PC-9 (cell line): Measurements from ENCODE around the gene DNAH2.

Source experiments
- EZH2 ChIP-seq: fragments of 200-600 bp; sonication (generic); IDR thresholded peaks from 2 replicates; pipeline ENCODE4 v1.8.0; 2017; ENCODE audit warnings: antibody characterized with exemption, low read depth
- TF ChIP-seq, protein P1 (sequence below): fragments of 200-600 bp; sonication (generic); conservative IDR thresholded peaks from 2 replicates; pipeline ENCODE4 v1.6.1; 2017; ENCODE audit warnings: mixed run types, antibody characterized with exemption, mild to moderate bottlenecking, moderate library complexity

DNA sequence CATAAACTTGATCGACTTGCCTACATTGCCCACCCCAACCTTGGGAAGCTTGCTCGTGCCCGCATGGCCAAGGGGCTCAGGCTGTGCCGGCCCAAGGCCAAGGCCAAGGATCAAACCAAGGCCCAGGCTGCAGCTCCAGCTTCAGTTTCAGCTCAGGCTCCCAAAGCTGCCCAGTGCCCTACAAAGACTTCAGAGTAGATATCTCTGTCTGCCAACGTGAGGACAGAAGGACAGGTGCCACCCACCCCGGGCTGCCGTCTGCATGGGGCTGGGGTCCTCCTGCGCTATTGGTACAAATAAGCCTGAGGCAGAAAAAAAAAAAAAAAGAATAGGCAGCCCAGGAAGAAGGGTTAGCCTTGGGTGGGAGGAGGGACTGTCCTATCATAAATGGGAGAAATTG lies 37.1 kb downstream of the DNAH2 start:
- TF ChIP-seq, protein P1, sequence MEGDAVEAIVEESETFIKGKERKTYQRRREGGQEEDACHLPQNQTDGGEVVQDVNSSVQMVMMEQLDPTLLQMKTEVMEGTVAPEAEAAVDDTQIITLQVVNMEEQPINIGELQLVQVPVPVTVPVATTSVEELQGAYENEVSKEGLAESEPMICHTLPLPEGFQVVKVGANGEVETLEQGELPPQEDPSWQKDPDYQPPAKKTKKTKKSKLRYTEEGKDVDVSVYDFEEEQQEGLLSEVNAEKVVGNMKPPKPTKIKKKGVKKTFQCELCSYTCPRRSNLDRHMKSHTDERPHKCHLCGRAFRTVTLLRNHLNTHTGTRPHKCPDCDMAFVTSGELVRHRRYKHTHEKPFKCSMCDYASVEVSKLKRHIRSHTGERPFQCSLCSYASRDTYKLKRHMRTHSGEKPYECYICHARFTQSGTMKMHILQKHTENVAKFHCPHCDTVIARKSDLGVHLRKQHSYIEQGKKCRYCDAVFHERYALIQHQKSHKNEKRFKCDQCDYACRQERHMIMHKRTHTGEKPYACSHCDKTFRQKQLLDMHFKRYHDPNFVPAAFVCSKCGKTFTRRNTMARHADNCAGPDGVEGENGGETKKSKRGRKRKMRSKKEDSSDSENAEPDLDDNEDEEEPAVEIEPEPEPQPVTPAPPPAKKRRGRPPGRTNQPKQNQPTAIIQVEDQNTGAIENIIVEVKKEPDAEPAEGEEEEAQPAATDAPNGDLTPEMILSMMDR: no peak
- no peak for TF ChIP-seq EZH2
